Muscle layer of colon (tissue), 2 donors: ENCODE measurements around the gene PDE12.
"Not testable (repeated sequence)": the region's sequence is repeated elsewhere in the genome, so short reads cannot be mapped to it uniquely, and the experiment has no call there.

Experiments
- H3K27ac ChIP-seq: one replicate; pipeline ENCODE4 v1.7.0; 2013; ENCODE audit warnings: low read depth, mild to moderate bottlenecking, low read length, moderate library complexity
- H3K27me3 ChIP-seq, 2 donors: one replicate each; pipeline ENCODE4 v1.7.0; 2013; ENCODE audit warnings: low read length in 2 of 2, mild to moderate bottlenecking in 2 of 2; ENCODE audit not compliant: insufficient read depth in 2 of 2, control insufficient read depth in 1 of 2
- H3K36me3 ChIP-seq: one replicate; pipeline ENCODE4 v1.7.0; 2013; ENCODE audit warnings: mild to moderate bottlenecking, low read length; ENCODE audit not compliant: insufficient read depth
- H3K4me1 ChIP-seq: one replicate; pipeline ENCODE4 v1.7.0; 2013; ENCODE audit warnings: mild to moderate bottlenecking, low read length; ENCODE audit not compliant: insufficient read depth
- H3K4me3 ChIP-seq, 2 donors: one replicate each; pipeline ENCODE4 v1.7.0; 2013; ENCODE audit warnings: low read length in 2 of 2, low read depth in 1 of 2, mild to moderate bottlenecking in 1 of 2, moderate library complexity in 1 of 2
- H3K9ac ChIP-seq: one replicate; pipeline ENCODE4 v1.7.0; 2013; ENCODE audit warnings: low read length
- H3K9me3 ChIP-seq: one replicate; pipeline ENCODE4 v1.7.0; 2013; ENCODE audit warnings: mild to moderate bottlenecking, low read length
- donor health status: abdominal sarcoma.
- donor health status: Adenocarcinoma of cecum.

PDE12 gene

GRCh38 chr3:57587905-57588304 is 31.8 kb downstream of the PDE12 start:
- peaks cover 8% of the 10 kb centered on the region for H3K36me3 ChIP-seq
- no peak overlapping the region for H3K9ac ChIP-seq
- H3K27ac ChIP-seq, result no peak overlapping the region
- no peaks in the 10 kb centered on the region for H3K27me3 ChIP-seq
- no peak overlapping the region for H3K4me3 ChIP-seq
- peaks cover 18% of the 10 kb centered on the region for H3K4me1 ChIP-seq
- no peaks in the 10 kb centered on the region for H3K9me3 ChIP-seq

DNA sequence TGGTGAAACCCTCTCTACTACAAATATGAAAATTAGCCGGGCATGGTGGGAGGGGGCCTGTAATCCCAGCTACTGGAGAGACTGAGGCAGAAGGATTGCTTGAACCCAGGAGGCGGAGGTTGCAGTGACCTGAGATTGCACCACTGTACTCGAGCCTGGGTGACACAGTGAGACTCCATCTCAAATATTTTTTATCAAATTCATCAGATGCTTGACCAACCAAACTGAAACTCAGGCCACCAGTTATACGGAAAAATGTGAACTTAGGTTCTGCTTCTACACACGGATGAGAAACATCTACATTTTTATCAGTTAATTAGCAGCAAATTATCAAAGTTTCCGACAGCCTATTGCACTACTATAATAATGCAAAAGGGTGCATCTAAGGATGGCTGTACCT is 36.2 kb downstream of the PDE12 start:
- no peak overlapping the region for H3K27ac ChIP-seq
- H3K9ac ChIP-seq, result no peak overlapping the region
- no peaks in the 10 kb centered on the region for H3K27me3 ChIP-seq
- peaks cover 38% of the 10 kb centered on the region for H3K4me1 ChIP-seq
- no peak overlapping the region for H3K4me3 ChIP-seq
- H3K36me3 ChIP-seq, result no peaks in the 10 kb centered on the region
- H3K9me3 ChIP-seq, result no peaks in the 10 kb centered on the region

- Histone ChIP-seq H3K36me3 (no peaks in the 10 kb centered on the region), H3K4me1 (peaks cover 49% of the 10 kb centered on the region), H3K4me3 (no peak overlapping the region), H3K9me3 (no peaks in the 10 kb centered on the region), H3K9ac (no peak overlapping the region), H3K27ac (no peak overlapping the region), H3K27me3 (no peaks in the 10 kb centered on the region)
Measured at GRCh38 chr3:57594144-57594543, 38.1 kb downstream of the PDE12 start.

DNA sequence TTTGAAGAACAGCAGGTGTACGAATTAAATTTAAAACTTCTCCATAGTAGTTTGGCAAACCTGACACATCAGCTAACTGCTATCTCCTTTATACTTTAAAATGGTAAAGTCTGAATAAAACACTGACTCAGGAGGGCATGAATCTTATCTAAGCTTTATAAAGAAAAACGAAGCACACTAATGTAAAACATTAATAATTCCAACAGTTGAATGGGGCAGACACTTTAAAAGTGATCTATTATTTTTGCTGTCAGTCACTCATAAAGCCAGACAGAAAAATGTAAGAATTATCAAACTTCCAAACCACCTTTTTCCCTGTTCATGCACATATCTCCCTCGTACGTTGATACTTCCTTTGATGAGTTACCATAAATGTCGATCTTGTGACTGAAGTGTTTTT is 38.5 kb downstream of the PDE12 start:
- peaks cover 51% of the 10 kb centered on the region for H3K4me1 ChIP-seq
- no peak overlapping the region for H3K4me3 ChIP-seq
- H3K27me3 ChIP-seq, result no peaks in the 10 kb centered on the region
- H3K9ac ChIP-seq, result peak overlapping the region; percentile 93
- no peaks in the 10 kb centered on the region for H3K9me3 ChIP-seq
- H3K36me3 ChIP-seq, result no peaks in the 10 kb centered on the region
- no peak overlapping the region for H3K27ac ChIP-seq

- Histone ChIP-seq H3K9me3 (no peaks in the 10 kb centered on the region), H3K4me3 (peak overlapping the region; percentile 93), H3K4me1 (peaks cover 51% of the 10 kb centered on the region), H3K9ac (peak overlapping the region; percentile 93), H3K27ac (peak overlapping the region; percentile 98), H3K36me3 (no peaks in the 10 kb centered on the region), H3K27me3 (no peaks in the 10 kb centered on the region)
Measured at GRCh38 chr3:57596495-57597126, 40.5 kb downstream of the PDE12 start.

GRCh38 chr3:57597127-57597923 is 41.3 kb downstream of the PDE12 start, which contains the start of gene ARF4:
ARF4 (minus strand) TSS chr3:57597344; CDS start chr3:57597140, 204 bp downstream.
- Histone ChIP-seq H3K27ac (peak within 1 kb of the TSS; percentile 98), H3K4me3 (peak within 1 kb of the TSS; percentile 93 to 100), H3K36me3 (no peaks in the 10 kb centered on the region), H3K9ac (peak within 1 kb of the TSS; percentile 98), H3K9me3 (no peaks in the 10 kb centered on the region), H3K4me1 (peaks cover 44% of the 10 kb centered on the region), H3K27me3 (no peaks in the 10 kb centered on the region)

DNA sequence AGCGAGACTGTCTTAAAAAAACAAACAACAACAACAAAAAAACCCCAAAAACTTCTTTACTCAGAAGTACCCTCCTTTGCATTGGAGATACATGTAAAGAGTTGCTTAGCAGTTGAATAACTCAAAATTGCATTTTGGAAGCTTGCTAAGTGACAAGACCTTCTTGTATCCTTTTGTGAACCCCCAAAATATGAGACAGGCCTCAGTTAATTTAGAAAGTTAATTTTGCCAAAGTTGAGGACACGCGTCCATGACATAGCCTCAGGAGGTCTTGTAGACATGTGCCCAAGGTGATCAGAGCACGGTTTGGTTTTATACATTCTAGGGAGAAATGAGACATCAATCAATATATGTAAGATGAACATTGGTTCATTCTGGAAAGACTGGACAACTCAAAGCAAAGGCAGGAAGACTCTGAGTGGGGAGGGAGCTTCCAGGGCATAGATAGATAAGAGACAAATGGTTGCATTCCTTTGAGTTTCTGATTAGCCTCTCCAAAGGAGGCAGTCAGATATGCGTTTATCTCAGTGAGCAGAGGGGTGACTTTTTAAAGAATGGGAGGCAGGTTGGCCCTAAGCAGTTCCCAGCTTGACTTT is 42.8 kb downstream of the PDE12 start:
- Histone ChIP-seq H3K4me3 (peak overlapping the region; percentile 79 to 100), H3K36me3 (no peaks in the 10 kb centered on the region), H3K9ac (no peak overlapping the region)

GRCh38 chr3:57600195-57600594 is 44.1 kb downstream of the PDE12 start:
- no peak overlapping the region for H3K9ac ChIP-seq
- no peak overlapping the region for H3K4me3 ChIP-seq
- H3K9me3 ChIP-seq, result no peaks in the 10 kb centered on the region
- H3K4me1 ChIP-seq, result peaks cover 20% of the 10 kb centered on the region
- H3K27ac ChIP-seq, result no peak overlapping the region
- no peaks in the 10 kb centered on the region for H3K27me3 ChIP-seq
- no peaks in the 10 kb centered on the region for H3K36me3 ChIP-seq

More for the DNA sequence above, 42.8 kb downstream of the PDE12 start:
- peak overlapping the region; percentile 98 for H3K27ac ChIP-seq
- H3K9me3 ChIP-seq, result no peaks in the 10 kb centered on the region
- no peaks in the 10 kb centered on the region for H3K27me3 ChIP-seq
- peaks cover 31% of the 10 kb centered on the region for H3K4me1 ChIP-seq

GRCh38 chr3:57604971-57605370 is 48.9 kb downstream of the PDE12 start:
- Histone ChIP-seq H3K27ac (no peak overlapping the region), H3K27me3 (no peaks in the 10 kb centered on the region), H3K4me1 (no peaks in the 10 kb centered on the region), H3K36me3 (no peaks in the 10 kb centered on the region), H3K4me3 (no peak overlapping the region), H3K9ac (no peak overlapping the region), H3K9me3 (no peaks in the 10 kb centered on the region)

DNA sequence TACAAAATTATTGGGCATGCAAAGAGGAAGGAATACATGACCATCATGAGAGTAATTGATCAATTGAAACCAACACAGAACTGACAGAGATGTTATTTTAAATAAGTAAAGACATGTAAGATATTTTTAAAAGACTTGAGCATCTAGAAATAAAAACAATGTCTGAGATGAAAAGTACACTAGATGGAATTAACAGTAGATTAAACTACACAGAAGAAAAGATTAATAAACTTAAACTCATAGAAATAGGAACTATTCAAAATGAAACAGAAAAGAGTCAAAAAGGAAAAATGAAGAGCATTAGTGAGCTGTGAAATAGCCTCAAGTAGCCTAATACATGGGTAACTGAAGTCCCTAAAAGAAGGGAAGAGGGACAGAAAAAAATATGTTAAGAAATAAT is 49.6 kb downstream of the PDE12 start:
- H3K36me3 ChIP-seq, result no peaks in the 10 kb centered on the region
- no peak overlapping the region for H3K9ac ChIP-seq
- no peaks in the 10 kb centered on the region for H3K4me1 ChIP-seq
- no peaks in the 10 kb centered on the region for H3K27me3 ChIP-seq
- H3K9me3 ChIP-seq, result no peaks in the 10 kb centered on the region
- no peak overlapping the region for H3K27ac ChIP-seq
- H3K4me3 ChIP-seq, result no peak overlapping the region

DNA sequence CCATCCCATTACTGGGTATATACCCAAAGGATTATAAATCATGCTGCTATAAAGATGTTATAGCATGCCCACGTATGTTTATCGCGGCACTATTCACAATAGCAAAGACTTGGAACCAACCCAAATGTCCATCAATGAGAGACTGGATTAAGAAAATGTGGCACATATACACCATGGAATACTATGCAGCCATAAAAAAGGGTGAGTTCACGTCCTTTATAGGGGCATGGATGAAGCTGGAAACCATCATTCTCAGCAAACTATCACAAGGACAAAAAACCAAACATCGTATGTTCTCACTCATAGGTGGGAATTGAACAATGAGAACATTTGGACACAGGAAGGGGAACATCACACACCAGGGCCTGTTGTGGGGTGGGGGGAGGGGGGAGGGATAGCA is 55.8 kb downstream of the PDE12 start:
- H3K27ac ChIP-seq, H3K4me1 ChIP-seq, H3K9me3 ChIP-seq, H3K9ac ChIP-seq, H3K27me3 ChIP-seq, H3K4me3 ChIP-seq, H3K36me3 ChIP-seq: not testable (repeated sequence)
